A673 (cell line): ENCODE results near the gene GLUD1. TPM values are rescaled to one million over a fixed set of nuclear protein-coding genes. Genes with fewer than 3 reads are reported as not detected.

ENCODE experiments used
- BruUV-seq: library from RNA; stranded (reverse); fragments of 400-500 nt; replicated peaks from 2 replicates; lab custom pipeline; 2021; lab: Mats Ljungman, UMichigan
- CTCF ChIA-PET: fragments of 300-600 bp; sonication (Branson Sonifier 250); formaldehyde crosslinking; loops from one replicate; lab custom pipeline; 2022; ENCODE audit warnings: antibody characterized with exemption; lab: Charles Lee
- POLR2A ChIA-PET: fragments of 300-600 bp; sonication (Branson Sonifier 250); formaldehyde crosslinking; loops from one replicate; lab custom pipeline; 2022; ENCODE audit warnings: antibody characterized with exemption; ENCODE audit not compliant: low non-redundant PET; lab: Charles Lee
- DNase-seq: peaks from one replicate; pipeline ENCODE4 v3.0.0-alpha.2; 2015; ENCODE audit warnings: low spot score
- H3K27ac ChIP-seq: fragments of 200-600 bp; sonication (generic); 2 replicates; pipeline ENCODE4 v1.5.1; 2016; ENCODE audit warnings: mixed run types, low read depth, mild to moderate bottlenecking, mixed read lengths, antibody characterized with exemption, low read length; ENCODE audit not compliant: poor library complexity, severe bottlenecking
- H3K27me3 ChIP-seq: fragments of 200-600 bp; sonication (generic); replicated peaks from 2 replicates; pipeline ENCODE4 v1.6.1; 2017; ENCODE audit warnings: mixed run types, low read depth, mild to moderate bottlenecking, mixed read lengths, antibody characterized with exemption, low read length; ENCODE audit not compliant: insufficient read depth, poor library complexity
- H3K36me3 ChIP-seq: fragments of 200-600 bp; sonication (generic); 2 replicates; pipeline ENCODE4 v1.6.1; 2016; ENCODE audit warnings: mixed run types, mild to moderate bottlenecking, mixed read lengths, antibody characterized with exemption, low read length; ENCODE audit not compliant: insufficient read depth, poor library complexity, severe bottlenecking
- H3K4me1 ChIP-seq: fragments of 200-600 bp; sonication (generic); 2 replicates; pipeline ENCODE4 v1.6.1; 2017; ENCODE audit warnings: mixed run types, mild to moderate bottlenecking, mixed read lengths, antibody characterized with exemption, low read length; ENCODE audit not compliant: insufficient read depth, poor library complexity, severe bottlenecking
- H3K4me3 ChIP-seq: fragments of 200-600 bp; sonication (generic); 2 replicates; pipeline ENCODE4 v1.5.1; 2016; ENCODE audit warnings: low read depth, mixed run types, mild to moderate bottlenecking, mixed read lengths, low read length; ENCODE audit not compliant: poor library complexity, severe bottlenecking
- H3K9me3 ChIP-seq: fragments of 200-600 bp; sonication (generic); 2 replicates; pipeline ENCODE4 v1.6.1; 2016; ENCODE audit warnings: mixed run types, low read depth, mild to moderate bottlenecking, mixed read lengths, antibody characterized with exemption, low read length; ENCODE audit not compliant: poor library complexity, severe bottlenecking
- CTCF ChIP-seq: fragments of 300-800, 200-600 bp; sonication (generic); conservative IDR thresholded peaks from 2 replicates; pipeline ENCODE4 v1.5.1; 2017; ENCODE audit warnings: low read depth, mild to moderate bottlenecking, antibody characterized with exemption, low read length, moderate library complexity, mixed read lengths
- EZH2 ChIP-seq: fragments of 200-600 bp; sonication (generic); IDR thresholded peaks from 2 replicates; pipeline ENCODE4 v1.6.1; 2017; ENCODE audit warnings: borderline replicate concordance, low read depth, mild to moderate bottlenecking, mixed read lengths, antibody characterized with exemption, low read length; ENCODE audit not compliant: poor library complexity, severe bottlenecking
- intact Hi-C: fragments of 100-400 bp; cut with micrococcal nuclease; formaldehyde crosslinking; loops from one replicate; pipeline ENCODE4 v1.10.0; 2022; ENCODE audit not compliant: unreplicated experiment
- total RNA-seq: library from RNA; stranded (reverse); gene quantifications from 2 replicates; pipeline ENCODE4 v1.2.3, GENCODE V29; 2021

Gene GLUD1
- total RNA-seq, 1 experiment from 2014 or later, result 142 TPM

DNA sequence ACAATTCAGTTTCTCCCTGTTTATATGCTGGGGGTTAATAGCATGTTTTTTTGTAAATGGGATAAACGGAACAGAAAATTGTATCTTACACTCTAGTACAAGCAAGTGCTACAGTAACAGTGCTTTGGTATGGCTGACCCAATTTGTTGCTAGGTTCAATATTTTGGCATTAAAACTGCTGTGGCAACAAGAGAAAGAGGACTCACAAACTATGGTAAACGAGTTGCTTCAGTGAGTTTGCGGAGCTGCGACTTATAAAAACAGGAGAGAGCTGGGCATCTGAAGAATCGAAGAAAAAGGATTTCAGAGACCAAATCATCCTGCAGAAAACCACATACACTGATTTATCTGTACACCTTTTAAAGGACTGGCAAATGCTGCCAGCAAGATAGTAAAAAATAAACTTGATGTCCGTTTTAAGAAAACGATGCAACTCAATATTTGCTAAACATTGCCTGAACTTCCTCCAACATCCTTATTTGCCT is 2.2 kb downstream of the GLUD1 start:
- Histone ChIP-seq H3K4me1 (peaks cover 38% of the 10 kb centered on the region), H3K36me3 (no peaks in the 10 kb centered on the region), H3K27ac (peak overlapping the region; percentile 85), H3K9me3 (no peaks in the 10 kb centered on the region), H3K4me3 (peak overlapping the region; percentile 70), H3K27me3 (no peaks in the 10 kb centered on the region)
- intact Hi-C loops, result no loop called here
- BruUV-seq, result no TSS peak
- no peak for DNase-seq
- CTCF ChIA-PET, result interaction anchor here (0.6 kb wide), 1 partner anchor 694 kb away, joined by 6 read pairs; no protein-coding TSS in a partner anchor
- no peak for TF ChIP-seq EZH2
- TF ChIP-seq CTCF, result no peak
- POLR2A ChIA-PET, result no interaction called here

GRCh38 chr10:87090779-87091178 is 3.9 kb downstream of the GLUD1 start:
- H3K9me3 ChIP-seq, result no peaks in the 10 kb centered on the region
- ChIA-PET CTCF (no interaction called here), POLR2A (no interaction called here)
- intact Hi-C loops, result no loop called here
- H3K27ac ChIP-seq, result no peak overlapping the region
- H3K27me3 ChIP-seq, result no peaks in the 10 kb centered on the region
- DNase-seq, result no peak
- H3K4me1 ChIP-seq, result peaks cover 32% of the 10 kb centered on the region
- no peak overlapping the region for H3K4me3 ChIP-seq
- TF ChIP-seq EZH2 (no peak), CTCF (no peak)
- no peaks in the 10 kb centered on the region for H3K36me3 ChIP-seq
- no TSS peak for BruUV-seq

GRCh38 chr10:87089746-87090145 is 4.9 kb downstream of the GLUD1 start:
- peaks cover 40% of the 10 kb centered on the region for H3K4me1 ChIP-seq
- no peak overlapping the region for H3K27ac ChIP-seq
- POLR2A ChIA-PET, result no interaction called here
- H3K36me3 ChIP-seq, result no peaks in the 10 kb centered on the region
- TF ChIP-seq CTCF (no peak), EZH2 (no peak)
- H3K27me3 ChIP-seq, result no peaks in the 10 kb centered on the region
- no peaks in the 10 kb centered on the region for H3K9me3 ChIP-seq
- intact Hi-C loops, result no loop called here
- CTCF ChIA-PET, result no interaction called here
- H3K4me3 ChIP-seq, result no peak overlapping the region
- no TSS peak for BruUV-seq
- DNase-seq, result no peak
